Body of pancreas (tissue), 4 donors: ENCODE data around the gene DNAH5. TPM values are rescaled to one million over a fixed set of nuclear protein-coding genes. Genes with fewer than 3 reads are reported as not detected.

Experiments
- ATAC-seq: fragments of 150-250 bp; one replicate; pipeline ENCODE4 v1.9.1; 2016
- DNase-seq, 4 donors: peaks; one replicate each; pipeline ENCODE4 v3.0.0-alpha.2; 2019
- H3K27ac ChIP-seq, 4 donors: fragments of 200-600 bp; sonication (generic); 1 replicate in 3 of 4; 2 replicates in 1 of 4; pipeline versions ENCODE4 v1.5.1 to v1.6.1; 2016 to 2019; ENCODE audit warnings: mild to moderate bottlenecking in 1 of 4, mixed read lengths in 1 of 4, moderate library complexity in 1 of 4
- H3K27me3 ChIP-seq, 2 donors: fragments of 200-600 bp; sonication (generic); one replicate each; pipeline ENCODE4 v1.6.0; 2016; ENCODE audit warnings: mild to moderate bottlenecking in 1 of 2
- H3K36me3 ChIP-seq, 2 donors: fragments of 200-600 bp; sonication (generic); replicated peaks in 1 of 2; 2 replicates each; pipeline ENCODE4 v1.5.1; 2016; ENCODE audit warnings: low read depth in 2 of 2; ENCODE audit not compliant: insufficient read depth in 1 of 2
- H3K4me1 ChIP-seq: fragments of 200-600 bp; sonication (generic); one replicate; pipeline ENCODE4 v1.6.0; 2016
- H3K4me3 ChIP-seq, 2 donors: fragments of 200-600 bp; sonication (generic); 1 replicate in 1 of 2; 2 replicates in 1 of 2; pipeline ENCODE4 v1.5.1; 2016 to 2019
- H3K9me3 ChIP-seq, 3 donors: fragments of 200-600 bp; sonication (generic); 1 replicate in 2 of 3; 2 replicates in 1 of 3; pipeline ENCODE4 v1.5.1; 2016
- CTCF ChIP-seq, 7 experiments: fragments of 450-650 bp in 4 of 7; fragments of 200-600 bp in 3 of 7; sonication (generic) in 3 of 7; IDR thresholded peaks; one replicate each; pipeline ENCODE4 v1.5.1; 2016 to 2019; ENCODE audit warnings: antibody characterized with exemption in 7 of 7
- POLR2A ChIP-seq, 3 donors: fragments of 450-650 bp; IDR thresholded peaks; one replicate each; pipeline ENCODE4 v1.6.1; 2016; ENCODE audit warnings: antibody characterized with exemption in 3 of 3, mild to moderate bottlenecking in 2 of 3
- WGBS, 2 donors: methylation state at CpG; one replicate each; pipeline ENCODE4 v1.1.5; 2017; 5-methylcytosine and 5-hydroxymethylcytosine counted together
- intact Hi-C: fragments of 100-400 bp; cut with DNase I; formaldehyde crosslinking; loops from one replicate; pipeline ENCODE4 v1.15.1; 2023
- total RNA-seq, 2 donors: library from RNA; depleted of rRNA; stranded (reverse); fragments of >200 nt; gene quantifications; one replicate each; pipeline ENCODE4 v1.1.0, GENCODE V29; 2016

The DNAH5 gene
- total RNA-seq, 2 donors from 2014 or later = 0.99 to 2.6 TPM

GRCh38 chr5:13934125-13934524 is 10.4 kb downstream of the DNAH5 start:
- no peaks in the 10 kb centered on the region for H3K4me1 ChIP-seq
- no peak overlapping the region for H3K27ac ChIP-seq
- no peak for ATAC-seq
- WGBS, 2 donors = 58 to 78% methylated on average over 2 of the region's 2 CpGs
- H3K9me3 ChIP-seq = peaks cover 0 to 6% (median 0%) of the 10 kb centered on the region in 3 donors
- H3K27me3 ChIP-seq = no peaks in the 10 kb centered on the region
- TF ChIP-seq CTCF (IDR thresholded peaks at IDR 0.05) = no peak
- no peak for TF ChIP-seq POLR2A (IDR thresholded peaks at IDR 0.05)
- no peak overlapping the region for H3K4me3 ChIP-seq
- H3K36me3 ChIP-seq = no peaks in the 10 kb centered on the region
- DNase-seq = no peak
- intact Hi-C loops = no loop called here

- no peaks in the 10 kb centered on the region for H3K36me3 ChIP-seq
- intact Hi-C loops = no loop called here
- H3K4me3 ChIP-seq = no peak overlapping the region
- no peak for DNase-seq
- peaks cover 0 to 6% (median 0%) of the 10 kb centered on the region in 3 donors for H3K9me3 ChIP-seq
- no peaks in the 10 kb centered on the region for H3K27me3 ChIP-seq
- no peaks in the 10 kb centered on the region for H3K4me1 ChIP-seq
- no peak overlapping the region for H3K27ac ChIP-seq
- ATAC-seq = no peak
- no peak for TF ChIP-seq CTCF (IDR thresholded peaks at IDR 0.05)
- TF ChIP-seq POLR2A (IDR thresholded peaks at IDR 0.05) = no peak
- WGBS, 2 donors = 46 to 63% methylated on average over 3 of the region's 3 CpGs
These were observed 11.9 kb downstream of the DNAH5 start for GRCh38 chr5:13932561-13932960.

GRCh38 chr5:13932011-13932410 is 12.5 kb downstream of the DNAH5 start:
- ATAC-seq (no peak), DNase-seq (no peak)
- no peaks in the 10 kb centered on the region for H3K4me1 ChIP-seq
- intact Hi-C loops = no loop called here
- H3K36me3 ChIP-seq = no peaks in the 10 kb centered on the region
- H3K4me3 ChIP-seq = no peak overlapping the region
- no peak overlapping the region for H3K27ac ChIP-seq
- no peaks in the 10 kb centered on the region for H3K27me3 ChIP-seq
- peaks cover 0 to 6% (median 0%) of the 10 kb centered on the region in 3 donors for H3K9me3 ChIP-seq
- no peak for TF ChIP-seq CTCF (IDR thresholded peaks at IDR 0.05)
- TF ChIP-seq POLR2A (IDR thresholded peaks at IDR 0.05) = no peak

- TF ChIP-seq CTCF (IDR thresholded peaks at IDR 0.05) = no peak
- TF ChIP-seq POLR2A (IDR thresholded peaks at IDR 0.05) = no peak
- DNase-seq = no peak
- 53 to 55% methylated on average over 8 of the region's 8 CpGs for WGBS, 2 donors
- H3K27ac ChIP-seq = no peak overlapping the region
- intact Hi-C loops = no loop called here
- H3K9me3 ChIP-seq = peaks cover 0 to 6% (median 0%) of the 10 kb centered on the region in 3 donors
- H3K36me3 ChIP-seq = no peaks in the 10 kb centered on the region
- no peaks in the 10 kb centered on the region for H3K4me1 ChIP-seq
- no peak for ATAC-seq
- no peak overlapping the region for H3K4me3 ChIP-seq
- H3K27me3 ChIP-seq = no peaks in the 10 kb centered on the region
These were observed 13.8 kb downstream of the DNAH5 start for GRCh38 chr5:13930541-13931171.

- Histone ChIP-seq H3K4me3 (no peak overlapping the region), H3K27me3 (no peaks in the 10 kb centered on the region), H3K4me1 (no peaks in the 10 kb centered on the region), H3K36me3 (no peaks in the 10 kb centered on the region), H3K9me3 (no peaks in the 10 kb centered on the region), H3K27ac (no peak overlapping the region)
- ATAC-seq (no peak), DNase-seq (no peak)
- TF ChIP-seq CTCF (IDR thresholded peaks at IDR 0.05) = no peak
- TF ChIP-seq POLR2A (IDR thresholded peaks at IDR 0.05) = no peak
- intact Hi-C loops = no loop called here
- 70 to 73% methylated on average over 4 of the region's 4 CpGs for WGBS, 2 donors
These were observed 17.8 kb downstream of the DNAH5 start for GRCh38 chr5:13926731-13927130.
